ENCODE data around the gene VIPR2.
"Not testable (repeated sequence)": the region's sequence is repeated elsewhere in the genome, so short reads cannot be mapped to it uniquely, and the experiment has no call there.

The VIPR2 gene

GRCh38 chr7:159104188-159104920 lies 40.3 kb downstream of the VIPR2 start:
- DNase-seq (ENCODE audit: low read depth in 2 of 2): no peak

DNA sequence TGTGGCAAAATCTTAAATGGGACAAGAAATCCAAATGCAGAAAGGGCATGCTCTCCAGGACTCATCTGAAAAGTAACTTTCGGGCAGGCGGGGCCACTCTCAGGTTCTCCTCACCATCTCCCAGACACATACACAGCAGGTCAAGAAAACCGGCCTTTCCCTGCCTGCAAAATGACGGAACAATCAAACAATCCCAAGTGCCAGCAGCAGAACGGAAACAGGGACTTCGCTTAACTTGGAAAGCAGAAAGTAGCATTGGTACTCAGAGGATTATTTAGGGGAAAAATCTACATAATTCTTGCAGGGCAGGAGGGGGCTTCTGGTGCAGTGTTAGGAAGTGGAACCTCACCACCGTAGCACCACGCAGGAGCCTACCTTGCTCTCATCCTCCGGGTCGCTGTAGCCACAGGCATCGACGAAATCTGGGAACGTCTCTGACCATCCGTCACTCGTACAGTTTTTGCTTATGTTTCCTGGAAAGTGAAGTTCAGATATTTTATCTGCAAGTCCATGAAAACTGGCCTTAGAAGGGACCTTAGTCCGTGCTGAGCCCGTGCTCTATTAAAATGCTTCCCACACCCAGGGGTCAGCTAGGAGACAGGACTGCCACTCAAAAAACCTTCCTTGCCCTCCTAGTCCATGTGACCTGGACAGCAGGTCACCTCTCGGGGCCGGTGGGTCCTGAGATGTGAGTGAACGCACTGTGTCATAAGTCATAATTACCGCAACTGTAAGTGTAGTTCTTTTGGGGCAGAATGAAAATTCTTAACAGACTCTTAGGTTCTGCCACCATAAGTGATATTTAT lies 41.1 kb downstream of the VIPR2 start:
- DNase-seq (ENCODE audit: low read depth in 2 of 2): no peak

DNA sequence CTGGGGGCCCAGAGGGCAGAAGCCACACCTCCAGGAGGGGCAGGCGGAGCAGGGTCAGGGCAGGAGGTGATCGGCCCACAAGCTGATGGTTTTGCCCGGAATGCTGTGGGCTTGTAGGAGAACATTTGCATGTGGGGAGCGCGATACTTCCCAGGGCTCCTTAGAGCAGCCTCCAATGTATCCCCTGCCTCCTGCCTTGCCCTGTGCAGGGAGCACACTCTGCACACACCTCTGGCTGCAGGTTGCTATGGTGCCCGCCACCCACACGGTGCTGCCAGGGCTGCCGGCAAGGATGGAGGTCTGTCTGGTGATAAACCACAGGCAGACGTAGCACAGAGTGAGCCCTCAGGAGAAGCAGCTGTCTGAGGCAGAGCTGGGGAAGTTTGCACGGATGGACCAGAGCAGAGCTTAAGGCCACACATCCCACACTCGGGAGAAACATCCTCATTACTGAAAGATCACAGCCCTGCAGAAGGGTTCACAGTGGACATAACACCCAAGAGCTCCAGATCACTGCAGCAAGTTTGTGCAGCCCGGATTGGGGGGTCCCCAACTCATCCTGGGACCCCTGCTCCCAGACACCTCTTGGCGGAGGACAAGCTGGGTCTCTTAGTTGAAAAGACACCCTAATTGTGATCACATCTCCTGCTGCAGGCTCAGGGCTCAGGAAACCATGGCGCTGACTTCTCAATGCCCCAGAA lies 41.8 kb downstream of the VIPR2 start:
- DNase-seq (ENCODE audit: low read depth in 2 of 2): no peak

GRCh38 chr7:159101661-159102091 lies 43.0 kb downstream of the VIPR2 start:
- not testable (repeated sequence) for DNase-seq (ENCODE audit: low read depth in 2 of 2)

DNA sequence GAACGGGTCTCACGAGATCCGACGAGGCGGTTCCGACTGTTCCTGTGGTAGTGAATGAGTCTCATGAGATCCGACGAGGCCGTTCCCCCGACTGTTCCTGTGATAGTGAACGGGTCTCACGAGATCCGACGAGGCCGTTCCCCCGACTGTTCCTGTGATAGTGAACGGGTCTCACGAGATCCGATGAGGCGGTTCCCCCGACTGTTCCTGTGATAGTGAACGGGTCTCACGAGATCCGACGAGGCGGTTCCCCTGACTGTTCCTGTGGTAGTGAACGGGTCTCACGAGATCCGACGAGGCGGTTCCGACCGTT lies 43.6 kb downstream of the VIPR2 start:
- not testable (repeated sequence) for DNase-seq (ENCODE audit: low read depth in 2 of 2)

- not testable (repeated sequence) for DNase-seq (ENCODE audit: low read depth in 2 of 2)
Observed at GRCh38 chr7:159100281-159101082, 44.2 kb downstream of the VIPR2 start.

- no peak for DNase-seq (ENCODE audit: low read depth in 2 of 2)
Observed at GRCh38 chr7:159099711-159100231, 44.9 kb downstream of the VIPR2 start.

DNA sequence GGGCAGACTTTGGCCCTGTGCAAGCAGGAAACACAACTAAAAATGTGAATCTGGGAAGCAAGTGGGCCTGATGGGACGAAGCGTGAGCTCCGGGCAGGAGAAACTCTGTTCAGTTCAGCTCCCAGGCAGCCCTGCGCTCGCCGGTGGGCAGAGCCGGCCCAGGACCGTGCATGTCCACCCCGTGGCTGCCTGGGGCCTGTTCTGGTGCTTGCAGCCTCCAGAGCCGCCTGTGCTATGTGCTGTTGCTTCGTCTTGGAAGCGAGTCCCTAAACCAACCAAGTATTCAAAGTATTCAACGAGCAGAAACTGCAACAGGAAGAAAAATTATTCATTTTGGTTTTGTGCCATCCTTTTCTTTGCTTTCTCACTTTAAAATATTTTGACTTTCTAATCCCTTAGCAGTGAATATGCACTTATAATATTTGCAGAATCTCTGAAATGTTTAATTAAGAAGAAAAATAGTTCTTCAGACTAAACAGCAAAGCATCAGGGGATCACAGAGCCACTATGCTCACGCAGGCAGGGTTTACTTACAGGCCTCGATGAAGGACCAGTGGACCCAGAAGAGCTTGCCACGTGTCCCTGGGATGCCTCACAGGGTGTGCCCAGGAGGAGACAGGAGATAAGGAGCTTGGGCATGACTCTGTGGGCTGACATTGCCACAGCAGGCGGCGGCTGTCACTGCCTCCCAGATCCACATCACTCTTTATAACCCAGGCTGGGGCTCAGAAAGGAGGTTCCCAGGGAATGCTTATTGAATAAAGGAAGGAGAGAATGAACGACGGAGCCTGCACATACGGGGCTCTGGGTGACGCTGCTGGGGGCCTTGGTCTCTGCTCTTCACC lies 45.6 kb downstream of the VIPR2 start:
- no peak for DNase-seq (ENCODE audit: low read depth in 2 of 2)

DNA sequence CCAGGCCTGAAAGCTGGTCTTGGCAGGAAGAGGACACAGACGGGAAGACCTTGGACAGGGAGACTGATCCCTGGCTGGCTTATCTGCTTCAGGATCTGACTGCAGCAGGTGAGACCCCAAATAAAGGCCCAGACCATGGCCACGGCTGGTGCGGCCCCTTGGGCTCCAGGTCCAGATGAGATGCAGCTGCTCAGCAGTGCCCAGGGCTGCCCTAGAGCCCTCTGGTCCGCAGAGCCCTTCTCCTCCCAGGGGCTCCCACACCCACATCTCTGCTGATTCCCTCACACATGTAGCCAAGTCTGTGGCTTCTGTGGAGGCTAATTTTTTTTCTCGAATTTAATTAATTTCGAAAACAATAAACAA lies 46.3 kb downstream of the VIPR2 start:
- no peak for DNase-seq (ENCODE audit: low read depth in 2 of 2)

GRCh38 chr7:159097661-159098423 lies 46.8 kb downstream of the VIPR2 start:
- no peak for DNase-seq (ENCODE audit: low read depth in 2 of 2)

- no peak for DNase-seq (ENCODE audit: low read depth in 2 of 2)
Observed at GRCh38 chr7:159096736-159097581, 47.7 kb downstream of the VIPR2 start.

GRCh38 chr7:159095979-159096411 lies 48.7 kb downstream of the VIPR2 start:
- no peak for DNase-seq (ENCODE audit: low read depth in 2 of 2)

- no peak for DNase-seq (ENCODE audit: low read depth in 2 of 2)
Observed at GRCh38 chr7:159094919-159095915, 49.5 kb downstream of the VIPR2 start.

GRCh38 chr7:159094023-159094740 lies 50.5 kb downstream of the VIPR2 start:
- DNase-seq (ENCODE audit: low read depth in 2 of 2): no peak

GRCh38 chr7:159093351-159093971 lies 51.2 kb downstream of the VIPR2 start:
- no peak for DNase-seq (ENCODE audit: low read depth in 2 of 2)

DNA sequence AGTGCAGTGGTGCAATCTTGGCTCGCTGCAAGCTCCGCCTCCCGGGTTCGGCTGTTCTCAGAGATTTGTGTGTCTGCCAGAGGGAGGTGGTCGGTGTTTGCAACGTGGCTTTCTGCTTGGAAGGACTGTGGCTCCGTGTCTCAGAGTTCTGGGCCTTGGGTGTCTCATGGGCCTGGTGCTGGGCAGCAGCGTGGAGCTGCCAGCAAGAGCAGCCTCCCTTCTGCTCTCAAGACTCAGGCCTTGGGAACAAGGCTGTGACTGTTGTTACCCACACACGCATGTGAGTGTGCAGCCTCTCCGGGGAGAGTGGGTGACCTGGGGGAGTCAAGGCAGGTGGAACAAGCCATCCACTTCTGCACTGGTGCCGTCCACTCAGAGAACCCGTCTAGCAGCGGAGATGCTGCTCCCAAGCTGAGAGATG lies 52.0 kb downstream of the VIPR2 start:
- no peak for DNase-seq (ENCODE audit: low read depth in 2 of 2)
